HL-60/S4 (cell line): Measurements from ENCODE around the gene NRDE2.

Experiments
- in situ Hi-C: fragments of 300-500 bp; cut with MboI; formaldehyde crosslinking; loops from 2 replicates; pipeline ENCODE4 v1.14.3; 2022; ENCODE audit warnings: low sequenced_read_pairs

Gene NRDE2

GRCh38 chr14:90300611-90301047 lies 31.1 kb downstream of the NRDE2 start:
- in situ Hi-C loops: no loop called here

GRCh38 chr14:90299408-90299807 lies 32.3 kb downstream of the NRDE2 start:
- in situ Hi-C loops: no loop called here

- in situ Hi-C loops: no loop called here
These were observed 33.7 kb downstream of the NRDE2 start for GRCh38 chr14:90297876-90298629.

- in situ Hi-C loops: no loop called here
These were observed 35.1 kb downstream of the NRDE2 start for GRCh38 chr14:90296641-90297040.

- in situ Hi-C loops: no loop called here
These were observed 35.7 kb downstream of the NRDE2 start for GRCh38 chr14:90295870-90296516.

GRCh38 chr14:90294872-90295271 lies 36.9 kb downstream of the NRDE2 start:
- in situ Hi-C loops: no loop called here

- in situ Hi-C loops: no loop called here
These were observed 37.7 kb downstream of the NRDE2 start for GRCh38 chr14:90293766-90294730.

- in situ Hi-C loops: no loop called here
These were observed 40.0 kb downstream of the NRDE2 start for GRCh38 chr14:90291699-90292098.

- in situ Hi-C loops: no loop called here
These were observed 41.3 kb downstream of the NRDE2 start for GRCh38 chr14:90290337-90291011.

- in situ Hi-C loops: no loop called here
These were observed 42.9 kb downstream of the NRDE2 start for GRCh38 chr14:90288651-90289355.

GRCh38 chr14:90287791-90288190 lies 44.0 kb downstream of the NRDE2 start:
- in situ Hi-C loops: no loop called here

- in situ Hi-C loops: no loop called here
These were observed 50.0 kb downstream of the NRDE2 start for GRCh38 chr14:90281756-90282155.

GRCh38 chr14:90281261-90281660 lies 50.5 kb downstream of the NRDE2 start:
- in situ Hi-C loops: no loop called here

- in situ Hi-C loops: no loop called here
These were observed 51.6 kb downstream of the NRDE2 start for GRCh38 chr14:90280096-90280495.

- in situ Hi-C loops: no loop called here
These were observed 53.3 kb downstream of the NRDE2 start for GRCh38 chr14:90278199-90279175.

GRCh38 chr14:90277581-90278198 lies 54.1 kb downstream of the NRDE2 start:
- in situ Hi-C loops: no loop called here

- in situ Hi-C loops: no loop called here
These were observed 54.9 kb downstream of the NRDE2 start for GRCh38 chr14:90276646-90277367.

- in situ Hi-C loops: no loop called here
These were observed 55.9 kb downstream of the NRDE2 start for GRCh38 chr14:90275820-90276219.
